ENCODE measurements around the gene FAM162A.
A peak's percentile ranks its signal among the peaks of the same experiment; 100 is the strongest.

Gene FAM162A

DNA sequence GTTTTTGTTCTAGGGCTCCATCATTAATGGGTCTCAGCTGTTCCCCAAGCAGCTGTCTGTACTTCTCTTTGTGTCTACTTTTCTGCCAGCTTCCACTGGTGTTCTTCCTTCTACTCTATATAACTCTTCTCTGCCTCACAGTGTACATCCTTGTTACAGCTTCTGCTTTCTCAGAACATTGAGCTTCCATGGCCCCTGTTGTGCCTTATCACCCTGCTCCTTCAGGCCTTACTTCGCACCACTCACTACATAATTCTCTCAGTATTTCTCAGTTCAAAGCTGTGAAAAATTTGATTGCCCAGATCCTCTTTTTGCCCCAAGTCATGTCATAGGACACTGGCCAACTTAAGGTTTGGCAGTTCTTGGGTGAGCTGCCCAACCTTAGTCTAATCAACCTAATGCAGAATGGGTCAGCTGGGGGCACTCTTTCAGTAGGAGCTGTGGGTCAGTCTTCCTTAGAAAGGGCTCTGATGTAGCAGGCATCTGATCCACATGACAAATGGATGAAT, 30.0 kb upstream of the FAM162A start:
- Histone ChIP-seq H3F3A (ENCODE audit: control insufficient read depth, insufficient read depth) (peaks cover 2% of the 10 kb centered on the region; the same call in 1 of the 2 replicates), H3K36me3 (ENCODE audit: control insufficient read depth, low read length) (peaks cover 8% of the 10 kb centered on the region), H3K9me2 (replicated peaks; ENCODE audit: control insufficient read depth, low read length) (no peaks in the 10 kb centered on the region), H3K4me3 (ENCODE audit: low read length) (no peak overlapping the region), H3K9me3 (ENCODE audit: control insufficient read depth, insufficient read depth, low read length) (no peaks in the 10 kb centered on the region), H4K20me1 (ENCODE audit: control insufficient read depth, insufficient read depth, low read depth, low read length) (no peaks in the 10 kb centered on the region), H3K79me2 (ENCODE audit: control insufficient read depth, low read length) (no peaks in the 10 kb centered on the region), H3K27ac (ENCODE audit: low read depth, low read length) (no peak overlapping the region), H3K27me3 (ENCODE audit: control insufficient read depth, low read length) (no peaks in the 10 kb centered on the region), H3K4me1 (ENCODE audit: control insufficient read depth, low read length) (no peaks in the 10 kb centered on the region), H3K4me2 (ENCODE audit: low read length) (no peak overlapping the region)
- TF ChIP-seq, protein P1, sequence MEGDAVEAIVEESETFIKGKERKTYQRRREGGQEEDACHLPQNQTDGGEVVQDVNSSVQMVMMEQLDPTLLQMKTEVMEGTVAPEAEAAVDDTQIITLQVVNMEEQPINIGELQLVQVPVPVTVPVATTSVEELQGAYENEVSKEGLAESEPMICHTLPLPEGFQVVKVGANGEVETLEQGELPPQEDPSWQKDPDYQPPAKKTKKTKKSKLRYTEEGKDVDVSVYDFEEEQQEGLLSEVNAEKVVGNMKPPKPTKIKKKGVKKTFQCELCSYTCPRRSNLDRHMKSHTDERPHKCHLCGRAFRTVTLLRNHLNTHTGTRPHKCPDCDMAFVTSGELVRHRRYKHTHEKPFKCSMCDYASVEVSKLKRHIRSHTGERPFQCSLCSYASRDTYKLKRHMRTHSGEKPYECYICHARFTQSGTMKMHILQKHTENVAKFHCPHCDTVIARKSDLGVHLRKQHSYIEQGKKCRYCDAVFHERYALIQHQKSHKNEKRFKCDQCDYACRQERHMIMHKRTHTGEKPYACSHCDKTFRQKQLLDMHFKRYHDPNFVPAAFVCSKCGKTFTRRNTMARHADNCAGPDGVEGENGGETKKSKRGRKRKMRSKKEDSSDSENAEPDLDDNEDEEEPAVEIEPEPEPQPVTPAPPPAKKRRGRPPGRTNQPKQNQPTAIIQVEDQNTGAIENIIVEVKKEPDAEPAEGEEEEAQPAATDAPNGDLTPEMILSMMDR (IDR thresholded peaks at IDR 0.05; ENCODE audit: low read depth, low read length, poor library complexity, severe bottlenecking), result no peak
- no peak for TF ChIP-seq EZH2phosphoT487 (IDR thresholded peaks at IDR 0.05; ENCODE audit: borderline replicate concordance, low read length)

DNA sequence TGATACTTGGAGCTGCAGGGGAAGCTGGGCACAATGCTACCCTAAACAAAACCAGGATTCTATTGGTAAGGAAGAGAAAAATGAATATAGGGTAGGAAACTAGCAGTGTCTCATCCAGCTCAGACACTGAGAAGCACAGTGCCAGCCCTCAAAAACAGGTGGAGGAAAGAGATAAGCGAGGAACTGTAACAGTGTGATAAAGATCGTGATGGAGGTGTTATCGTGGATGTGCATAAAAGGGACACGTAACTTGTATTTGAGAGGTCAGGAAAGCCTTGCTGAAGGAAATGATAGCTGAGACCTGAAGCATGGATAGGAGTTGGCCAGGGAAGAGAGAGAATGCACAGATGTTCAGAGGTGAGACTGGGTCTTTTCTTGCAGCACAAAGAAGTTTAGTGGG, 28.4 kb upstream of the FAM162A start:
- Histone ChIP-seq H3K27me3 (ENCODE audit: control insufficient read depth, low read length) (no peaks in the 10 kb centered on the region), H3K79me2 (ENCODE audit: control insufficient read depth, low read length) (no peaks in the 10 kb centered on the region), H3K9me2 (replicated peaks; ENCODE audit: control insufficient read depth, low read length) (no peaks in the 10 kb centered on the region), H3K4me3 (ENCODE audit: low read length) (no peak overlapping the region), H3K4me2 (ENCODE audit: low read length) (no peak overlapping the region), H3K36me3 (ENCODE audit: control insufficient read depth, low read length) (peaks cover 13% of the 10 kb centered on the region), H3K4me1 (ENCODE audit: control insufficient read depth, low read length) (no peaks in the 10 kb centered on the region), H4K20me1 (ENCODE audit: control insufficient read depth, insufficient read depth, low read depth, low read length) (no peaks in the 10 kb centered on the region), H3K27ac (ENCODE audit: low read depth, low read length) (no peak overlapping the region), H3F3A (ENCODE audit: control insufficient read depth, insufficient read depth) (peaks cover 2% of the 10 kb centered on the region; the same call in 1 of the 2 replicates), H3K9me3 (ENCODE audit: control insufficient read depth, insufficient read depth, low read length) (no peaks in the 10 kb centered on the region)
- no peak for TF ChIP-seq EZH2phosphoT487 (IDR thresholded peaks at IDR 0.05; ENCODE audit: borderline replicate concordance, low read length)
- TF ChIP-seq, protein P1 (IDR thresholded peaks at IDR 0.05; ENCODE audit: low read depth, low read length, poor library complexity, severe bottlenecking), result no peak

DNA sequence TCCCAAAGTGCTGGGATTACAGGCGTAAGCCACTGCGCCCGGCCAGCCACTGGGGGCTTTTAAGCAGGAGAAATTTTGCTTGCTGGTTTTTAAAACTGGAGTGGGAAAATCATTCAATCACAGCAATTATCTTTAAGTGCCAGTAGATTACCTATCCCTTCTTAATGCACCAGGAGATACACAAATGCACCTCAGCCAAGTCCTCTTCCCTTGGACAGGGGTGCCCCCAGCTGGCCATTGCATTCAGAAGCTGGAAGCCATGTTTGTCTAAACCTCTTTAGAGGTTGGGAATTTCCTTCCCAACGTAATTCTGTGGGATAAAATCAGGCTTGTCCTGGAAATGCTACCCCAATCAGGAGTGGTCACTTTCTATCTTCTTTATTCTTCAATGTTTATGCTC, 27.6 kb upstream of the FAM162A start:
- Histone ChIP-seq H3K27me3 (ENCODE audit: control insufficient read depth, low read length) (no peaks in the 10 kb centered on the region), H3K79me2 (ENCODE audit: control insufficient read depth, low read length) (no peaks in the 10 kb centered on the region), H3K9me3 (ENCODE audit: control insufficient read depth, insufficient read depth, low read length) (no peaks in the 10 kb centered on the region), H3F3A (ENCODE audit: control insufficient read depth, insufficient read depth) (peaks cover 2% of the 10 kb centered on the region; the same call in 1 of the 2 replicates), H3K27ac (ENCODE audit: low read depth, low read length) (no peak overlapping the region), H3K4me2 (ENCODE audit: low read length) (no peak overlapping the region), H3K9me2 (replicated peaks; ENCODE audit: control insufficient read depth, low read length) (no peaks in the 10 kb centered on the region), H4K20me1 (ENCODE audit: control insufficient read depth, insufficient read depth, low read depth, low read length) (no peaks in the 10 kb centered on the region), H3K4me3 (ENCODE audit: low read length) (no peak overlapping the region), H3K4me1 (ENCODE audit: control insufficient read depth, low read length) (no peaks in the 10 kb centered on the region), H3K36me3 (ENCODE audit: control insufficient read depth, low read length) (peaks cover 16% of the 10 kb centered on the region)
- TF ChIP-seq EZH2phosphoT487 (IDR thresholded peaks at IDR 0.05; ENCODE audit: borderline replicate concordance, low read length), result no peak
- TF ChIP-seq, protein P1 (IDR thresholded peaks at IDR 0.05; ENCODE audit: low read depth, low read length, poor library complexity, severe bottlenecking), result peak; percentile 35

Measured in DOHH2 (cell line).